Activated naive CD4-positive, alpha-beta T cell treated with anti-CD3 and anti-CD28 coated beads for 36 hours (primary cell): ENCODE measurements around the gene COMMD1. TPM values are rescaled to one million over a fixed set of nuclear protein-coding genes. Genes with fewer than 3 reads are reported as not detected.
"Not testable (repeated sequence)": the region's sequence is repeated elsewhere in the genome, so short reads cannot be mapped to it uniquely, and the experiment has no call there.

Source experiments
- CTCF ChIA-PET: fragments of 350-600 bp; sonication (Branson Sonifier 250); formaldehyde crosslinking; loops from one replicate; lab custom pipeline; 2021; ENCODE audit warnings: antibody characterized with exemption; lab: Charles Lee
- DNase-seq: peaks from one replicate; pipeline ENCODE4 v3.0.0-alpha.2; 2020
- H3K27ac Mint-ChIP-seq: one replicate; pipeline ENCODE4 v1.8.0; 2021; ENCODE audit warnings: mild to moderate bottlenecking, mixed read lengths
- H3K27me3 Mint-ChIP-seq: one replicate; pipeline ENCODE4 v1.8.0; 2021; ENCODE audit warnings: low read depth, mixed read lengths
- H3K36me3 Mint-ChIP-seq: one replicate; pipeline ENCODE4 v1.8.0; 2021; ENCODE audit warnings: low read depth, mixed read lengths
- H3K4me1 Mint-ChIP-seq: one replicate; pipeline ENCODE4 v1.8.0; 2021; ENCODE audit warnings: low read depth, mixed read lengths
- H3K4me3 Mint-ChIP-seq: one replicate; pipeline ENCODE4 v1.8.0; 2021; ENCODE audit warnings: mild to moderate bottlenecking, moderate library complexity, mixed read lengths
- H3K9me3 Mint-ChIP-seq: one replicate; pipeline ENCODE4 v1.8.0; 2021; ENCODE audit warnings: mixed read lengths
- intact Hi-C: fragments of 100-400 bp; cut with micrococcal nuclease; formaldehyde crosslinking; loops from one replicate; pipeline ENCODE4 v1.15.1; 2023
- total RNA-seq, 2 experiments: library from RNA; stranded (reverse); gene quantifications; one replicate each; pipeline ENCODE4 v1.2.3, GENCODE V29; 2021

Gene COMMD1
- total RNA-seq, 2 experiments from 2014 or later = 26.9 to 29.5 TPM

DNA sequence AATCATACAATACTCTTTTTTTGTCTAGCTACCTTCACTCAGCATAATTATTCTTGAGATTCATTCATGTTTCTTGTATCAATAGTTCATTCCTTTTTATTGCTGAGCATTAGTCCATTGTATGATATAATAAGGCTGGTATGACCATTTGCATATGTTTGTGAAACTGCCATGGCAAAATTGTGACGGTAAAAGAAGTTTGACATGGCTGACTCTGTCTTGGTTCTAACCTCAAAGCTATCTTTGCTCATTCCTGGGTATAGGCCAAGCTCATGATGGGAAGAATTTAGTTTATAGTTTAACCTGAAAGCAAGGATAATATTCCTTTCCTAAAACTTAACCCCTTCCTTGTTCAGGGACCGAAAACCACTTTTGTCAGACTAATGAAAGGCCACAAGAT, 46.4 kb downstream of the COMMD1 start:
- Mint-ChIP-seq H3K9me3 (peaks cover 2% of the 10 kb centered on the region), H3K4me1 (peaks cover 2% of the 10 kb centered on the region), H3K36me3 (peaks cover 11% of the 10 kb centered on the region), H3K27me3 (no peaks in the 10 kb centered on the region), H3K27ac (no peak overlapping the region), H3K4me3 (no peak overlapping the region)
- intact Hi-C loops = no loop called here
- CTCF ChIA-PET = no interaction called here
- no peak for DNase-seq

DNA sequence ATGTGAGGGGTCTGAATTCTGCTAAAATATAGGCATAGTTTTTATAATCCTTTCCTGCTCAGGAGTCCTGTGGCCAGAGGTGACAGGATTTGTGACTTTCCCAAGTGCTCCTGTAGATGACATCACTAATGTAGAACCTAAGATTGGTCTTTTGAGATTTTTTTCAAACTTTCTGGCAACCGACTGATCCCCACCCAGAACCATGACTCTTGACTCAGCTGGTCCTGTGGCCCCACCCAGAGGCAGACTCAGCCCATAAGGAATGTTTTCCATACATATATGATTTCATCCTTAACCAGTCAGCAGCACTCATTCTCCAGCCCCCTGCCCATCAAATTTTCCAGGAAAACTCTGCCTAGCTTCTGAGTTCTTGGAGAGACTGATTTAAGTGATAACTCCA, 46.8 kb downstream of the COMMD1 start:
- H3K4me1 Mint-ChIP-seq = peaks cover 3% of the 10 kb centered on the region
- no peak for DNase-seq
- H3K27ac Mint-ChIP-seq = no peak overlapping the region
- H3K9me3 Mint-ChIP-seq = peaks cover 2% of the 10 kb centered on the region
- peaks cover 11% of the 10 kb centered on the region for H3K36me3 Mint-ChIP-seq
- intact Hi-C loops = no loop called here
- no peak overlapping the region for H3K4me3 Mint-ChIP-seq
- CTCF ChIA-PET = interaction anchor here (0.6 kb wide), 1 partner anchor 345 kb away, joined by 3 read pairs; no protein-coding TSS in a partner anchor
- no peaks in the 10 kb centered on the region for H3K27me3 Mint-ChIP-seq

DNA sequence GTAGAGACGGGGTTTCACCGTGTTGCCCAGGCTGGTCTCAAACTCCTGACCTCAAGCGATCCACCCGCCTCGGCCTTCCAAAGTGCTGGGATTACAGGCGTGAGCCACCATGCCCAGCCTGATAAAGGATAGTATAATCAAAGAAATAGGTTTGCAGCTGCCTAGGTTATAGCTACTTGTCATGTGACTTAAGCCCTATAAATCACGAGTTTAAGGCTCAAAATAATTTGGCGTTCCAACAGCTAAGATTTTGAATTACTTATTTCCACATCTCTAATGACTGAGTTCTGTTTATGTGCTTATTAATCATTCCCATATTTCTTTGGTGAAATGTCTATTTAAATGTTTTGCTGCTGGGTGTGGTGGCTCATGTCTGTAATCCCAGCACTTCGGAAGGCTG, 49.4 kb downstream of the COMMD1 start:
- not testable (repeated sequence) for H3K27ac Mint-ChIP-seq
- CTCF ChIA-PET = interaction anchor here (0.6 kb wide), 1 partner anchor 17 kb away, joined by 3 read pairs; no protein-coding TSS in a partner anchor

DNA sequence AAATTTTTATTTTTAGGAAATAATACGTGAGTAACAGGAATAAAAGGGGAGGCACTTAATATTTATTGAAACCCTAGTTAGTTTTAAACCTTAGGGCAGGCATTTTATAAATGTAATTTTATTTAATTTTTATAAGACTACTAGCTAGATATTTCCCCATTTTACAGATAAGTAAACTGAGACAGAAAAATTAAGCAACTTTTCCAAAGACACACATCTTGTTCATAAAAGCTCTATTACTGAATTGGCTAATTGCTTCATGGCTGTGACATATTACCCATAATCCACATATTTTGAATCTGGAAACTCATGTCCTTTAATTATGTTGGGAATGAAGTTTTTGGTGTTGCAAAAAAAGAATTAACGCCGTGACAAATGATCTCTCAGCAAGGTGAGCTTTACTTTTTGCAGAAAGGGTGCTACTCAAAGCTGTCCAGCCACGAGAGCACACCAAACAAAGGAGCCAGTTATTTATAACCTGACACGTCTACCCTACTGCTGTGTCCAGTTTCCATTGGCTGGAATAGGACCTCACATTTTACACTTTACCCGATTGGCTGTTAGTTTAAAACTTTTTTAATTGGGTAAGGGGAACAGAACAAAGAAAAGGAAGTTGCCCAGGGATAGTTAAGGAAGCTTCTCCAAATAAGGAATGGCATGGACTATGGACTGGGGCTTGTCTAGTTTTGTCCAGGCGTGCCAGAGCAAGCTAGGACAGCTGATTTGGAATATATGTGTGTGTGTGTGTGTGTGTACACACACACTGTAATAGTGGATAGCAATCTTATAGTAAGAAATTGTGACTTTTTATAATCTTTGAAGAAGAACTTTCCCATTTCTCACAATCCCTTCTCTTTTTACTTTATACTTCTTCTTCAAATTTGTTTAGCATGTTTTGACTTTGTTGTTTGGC, 54.2 kb downstream of the COMMD1 start:
- H3K27ac Mint-ChIP-seq = no peak overlapping the region
- peaks cover 11% of the 10 kb centered on the region for H3K4me1 Mint-ChIP-seq
- CTCF ChIA-PET = interaction anchor here (0.7 to 1.1 kb wide), 2 partner anchors 23 to 40 kb away, joined by 3 read pairs; no protein-coding TSS in a partner anchor
- intact Hi-C loops = no loop called here
- DNase-seq = no peak
- H3K27me3 Mint-ChIP-seq = no peaks in the 10 kb centered on the region
- H3K4me3 Mint-ChIP-seq = no peak overlapping the region
- peaks cover 9% of the 10 kb centered on the region for H3K36me3 Mint-ChIP-seq
- H3K9me3 Mint-ChIP-seq = no peaks in the 10 kb centered on the region

More for the DNA sequence above, 49.4 kb downstream of the COMMD1 start:
- Mint-ChIP-seq H3K4me1 (peaks cover 11% of the 10 kb centered on the region), H3K36me3 (peaks cover 12% of the 10 kb centered on the region)
- H3K27me3 Mint-ChIP-seq, H3K9me3 Mint-ChIP-seq, H3K4me3 Mint-ChIP-seq, intact Hi-C loops, DNase-seq: not testable (repeated sequence)

DNA sequence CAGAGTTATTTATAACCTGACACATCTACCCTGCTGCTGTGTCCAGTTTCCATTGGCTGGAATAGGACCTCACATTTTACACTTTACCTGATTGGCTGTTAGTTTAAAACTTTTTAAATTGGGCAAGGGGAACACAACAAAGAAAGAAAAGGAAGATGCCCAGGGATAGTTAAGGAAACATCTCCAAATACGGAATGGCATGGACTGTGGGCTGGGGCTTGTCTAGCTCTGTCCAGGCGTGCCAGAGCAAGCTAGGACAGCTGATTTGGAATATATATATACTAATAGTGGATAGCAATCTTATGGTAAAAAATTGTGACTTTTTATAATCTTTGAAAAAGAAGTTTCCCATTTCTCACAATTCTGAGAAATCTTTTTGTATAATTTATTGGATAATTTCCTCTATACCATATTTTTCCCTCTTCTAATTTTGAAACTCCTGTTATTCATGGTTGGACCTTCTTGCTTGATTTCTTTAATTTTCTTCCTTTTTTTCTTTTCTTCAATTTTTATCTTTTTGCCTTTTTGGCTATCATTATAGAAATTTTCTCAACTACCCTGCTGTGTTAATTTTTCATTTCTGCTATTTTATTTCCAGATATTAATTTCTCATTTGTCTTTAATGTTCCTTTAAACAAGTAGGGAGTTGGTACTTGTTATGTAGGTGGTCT, 55.9 kb downstream of the COMMD1 start:
- no peaks in the 10 kb centered on the region for H3K9me3 Mint-ChIP-seq
- H3K27ac Mint-ChIP-seq = no peak overlapping the region
- CTCF ChIA-PET = no interaction called here
- peaks cover 9% of the 10 kb centered on the region for H3K36me3 Mint-ChIP-seq
- no peak for DNase-seq
- H3K4me1 Mint-ChIP-seq = peaks cover 11% of the 10 kb centered on the region
- H3K27me3 Mint-ChIP-seq = no peaks in the 10 kb centered on the region
- intact Hi-C loops = no loop called here
- no peak overlapping the region for H3K4me3 Mint-ChIP-seq

DNA sequence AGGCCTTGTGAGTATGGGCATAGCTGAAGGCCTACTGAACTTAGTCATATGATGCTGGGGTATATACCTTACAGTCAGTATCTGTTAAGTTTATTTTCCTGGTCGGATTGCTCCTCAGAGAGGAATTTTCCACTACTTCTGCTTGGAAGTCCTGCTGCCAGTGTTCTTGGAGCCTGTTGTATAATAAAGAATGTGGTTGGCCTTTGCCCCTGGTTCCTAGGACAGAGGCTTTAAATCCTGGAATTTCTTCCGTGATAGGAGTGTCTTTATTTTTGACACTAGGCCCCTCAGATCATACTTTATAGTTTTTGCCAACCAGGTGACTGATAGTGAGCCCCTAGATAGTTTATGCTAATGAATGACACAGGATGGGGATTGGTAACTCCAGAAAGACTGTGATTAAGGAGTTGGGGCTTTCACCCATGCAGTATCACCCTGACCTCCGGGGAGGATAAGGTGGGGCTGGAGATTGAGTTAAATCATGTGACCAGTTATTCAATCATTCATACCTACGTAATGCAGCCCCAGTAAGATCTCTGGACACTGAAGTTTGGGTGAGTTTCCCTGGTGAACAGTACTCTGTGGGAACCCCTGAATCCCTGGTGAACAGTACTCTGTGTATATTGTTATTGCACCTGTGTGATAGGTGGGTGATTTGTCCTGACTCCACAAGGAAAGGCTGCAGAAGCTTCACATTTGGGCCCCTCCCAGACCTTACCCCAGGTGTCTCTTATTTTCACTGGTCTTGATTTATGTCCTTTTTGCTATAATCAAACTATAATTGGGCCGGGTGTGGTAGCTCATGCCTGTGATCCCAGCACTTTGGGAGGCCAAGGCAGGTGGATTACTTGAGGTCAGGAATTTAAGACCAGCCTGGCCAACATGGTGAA, 56.9 kb downstream of the COMMD1 start:
- H3K36me3 Mint-ChIP-seq = peaks cover 9% of the 10 kb centered on the region
- intact Hi-C loops = no loop called here
- CTCF ChIA-PET = no interaction called here
- H3K4me3 Mint-ChIP-seq = no peak overlapping the region
- no peak for DNase-seq
- no peaks in the 10 kb centered on the region for H3K27me3 Mint-ChIP-seq
- no peaks in the 10 kb centered on the region for H3K9me3 Mint-ChIP-seq
- peaks cover 8% of the 10 kb centered on the region for H3K4me1 Mint-ChIP-seq
- no peak overlapping the region for H3K27ac Mint-ChIP-seq

DNA sequence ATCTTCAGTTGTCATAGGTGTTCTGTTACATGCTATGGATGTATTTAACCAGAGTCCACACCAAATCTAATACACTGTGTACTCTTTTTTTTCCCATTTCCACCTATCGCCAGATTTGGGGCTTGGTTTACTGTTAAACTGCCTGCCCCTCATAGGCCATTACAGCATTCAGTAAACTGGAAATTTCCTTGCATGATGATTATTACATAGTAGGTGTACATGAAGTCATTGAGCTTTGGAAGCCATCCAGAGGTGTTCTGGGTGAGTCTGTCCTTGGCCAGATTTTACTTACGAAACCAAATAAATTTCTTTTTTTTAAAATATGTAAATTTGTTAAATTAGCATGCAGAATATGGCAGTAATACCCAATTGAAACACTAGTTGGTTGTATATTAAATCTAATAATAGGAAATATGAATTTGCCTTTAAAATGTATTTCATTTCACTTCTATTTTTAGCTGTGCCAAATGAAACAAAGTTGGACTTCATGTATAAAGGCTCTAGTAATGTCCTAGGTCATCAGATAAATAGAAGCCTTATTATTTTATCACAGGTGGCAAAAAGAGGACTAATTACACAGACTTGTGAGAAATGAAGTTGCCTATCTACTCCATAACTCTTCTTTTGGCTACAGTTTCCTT, 60.7 kb downstream of the COMMD1 start:
- Mint-ChIP-seq H3K27ac (no peak overlapping the region), H3K4me1 (no peaks in the 10 kb centered on the region), H3K9me3 (no peaks in the 10 kb centered on the region), H3K4me3 (no peak overlapping the region), H3K27me3 (no peaks in the 10 kb centered on the region), H3K36me3 (no peaks in the 10 kb centered on the region)
- intact Hi-C loops = no loop called here
- DNase-seq = no peak
- CTCF ChIA-PET = interaction anchor here (0.7 to 2.1 kb wide), 2 partner anchors 9 to 449 kb away, joined by 4 to 7 read pairs; no protein-coding TSS in a partner anchor

DNA sequence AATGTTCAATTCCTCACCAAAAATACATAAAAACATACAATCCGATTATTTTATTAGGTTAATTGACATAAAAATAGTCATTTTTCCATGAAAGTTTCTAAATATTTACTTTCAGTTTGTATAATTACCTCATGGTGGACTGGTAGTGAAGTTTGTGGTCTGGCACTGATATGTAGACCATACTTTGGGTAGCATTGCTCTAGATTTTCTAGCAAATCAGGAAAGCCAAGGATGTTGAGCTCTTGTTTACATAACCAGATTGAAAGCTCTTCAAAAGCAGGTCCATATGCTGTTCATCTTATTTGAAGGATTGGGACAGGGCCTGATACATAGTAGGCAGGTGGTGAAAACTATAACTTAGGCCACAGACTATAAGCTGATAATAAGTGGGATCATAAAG, 61.8 kb downstream of the COMMD1 start:
- Mint-ChIP-seq H3K4me3 (no peak overlapping the region), H3K27me3 (no peaks in the 10 kb centered on the region), H3K4me1 (no peaks in the 10 kb centered on the region), H3K36me3 (no peaks in the 10 kb centered on the region), H3K9me3 (no peaks in the 10 kb centered on the region), H3K27ac (no peak overlapping the region)
- intact Hi-C loops = no loop called here
- DNase-seq = no peak
- CTCF ChIA-PET = no interaction called here

DNA sequence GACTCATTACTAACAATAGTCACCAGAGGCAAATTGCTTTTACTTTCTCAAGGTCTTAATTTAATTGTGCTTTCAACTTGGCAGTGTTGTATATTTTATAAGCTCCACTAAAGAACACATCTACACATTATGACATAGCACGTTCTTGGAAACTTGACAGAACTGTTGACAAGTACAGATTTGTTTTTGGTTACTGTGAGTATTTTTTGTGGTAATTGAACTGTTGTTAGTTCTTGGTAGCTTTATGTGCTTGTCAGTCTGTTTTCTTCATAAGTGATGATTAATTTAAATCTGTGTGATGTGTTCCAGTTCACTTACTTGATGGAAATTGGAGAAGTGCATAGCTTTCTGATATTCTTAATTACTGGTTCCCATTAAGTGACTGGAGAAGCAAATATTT, 63.9 kb downstream of the COMMD1 start:
- no peak for DNase-seq
- Mint-ChIP-seq H3K27ac (no peak overlapping the region), H3K4me3 (no peak overlapping the region), H3K36me3 (no peaks in the 10 kb centered on the region), H3K9me3 (no peaks in the 10 kb centered on the region), H3K4me1 (no peaks in the 10 kb centered on the region), H3K27me3 (no peaks in the 10 kb centered on the region)
- CTCF ChIA-PET = no interaction called here
- intact Hi-C loops = no loop called here

DNA sequence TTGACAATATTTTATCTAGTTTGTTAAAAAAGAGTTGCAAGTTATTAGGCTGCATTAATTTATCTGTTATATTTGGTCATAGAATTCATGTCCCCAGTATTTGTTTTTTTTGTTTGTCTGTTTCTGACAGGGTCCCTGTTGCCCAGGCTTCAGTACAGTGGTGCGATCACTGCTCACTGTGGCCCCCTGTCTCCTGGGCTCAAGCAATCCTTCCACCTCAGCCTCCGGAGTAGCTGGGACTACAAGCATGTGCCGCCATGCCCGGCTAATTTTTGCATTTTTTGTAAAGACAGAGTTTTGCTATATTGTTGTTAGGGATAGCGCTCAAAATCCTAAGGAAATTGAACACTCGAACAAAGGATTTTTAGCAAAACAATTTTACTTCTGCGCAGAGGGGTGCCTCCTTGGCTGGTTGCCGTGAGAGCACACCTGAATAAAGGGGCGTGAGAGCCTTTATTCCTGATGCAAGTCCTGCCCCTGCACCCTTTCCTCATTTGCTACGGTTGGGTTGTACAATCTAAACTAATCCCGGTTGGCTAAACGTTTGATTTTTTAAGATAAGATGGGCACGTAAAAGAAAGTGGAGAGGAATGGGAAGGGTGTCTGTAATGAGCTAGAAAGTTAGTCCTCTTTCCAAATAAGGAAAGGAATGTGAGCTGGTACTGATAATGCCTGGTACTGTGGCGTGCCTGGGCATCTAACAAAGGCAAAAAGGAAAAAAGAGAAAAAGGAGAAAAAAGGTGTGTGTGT, 65.5 kb downstream of the COMMD1 start:
- no peak for DNase-seq

DNA sequence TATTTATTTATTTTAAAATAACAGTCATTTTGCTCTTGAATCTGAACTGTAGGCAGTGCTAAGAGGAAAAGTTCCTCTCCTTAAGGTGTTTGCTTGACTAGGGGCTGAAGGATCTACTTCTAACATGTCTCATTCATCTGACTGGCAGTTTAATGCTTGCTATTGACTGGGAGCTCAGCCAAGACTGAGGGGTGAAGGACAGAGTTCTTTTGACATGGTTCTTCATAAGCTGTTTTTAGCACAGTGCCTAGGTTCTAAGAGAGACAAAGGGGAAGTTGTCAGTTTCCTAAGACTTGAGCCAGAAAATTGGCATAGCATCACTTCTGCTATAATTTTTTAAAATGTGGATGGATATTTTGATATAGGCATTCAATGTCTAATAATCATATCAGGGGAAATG, 73.0 kb downstream of the COMMD1 start:
- Mint-ChIP-seq H3K4me3 (no peak overlapping the region), H3K4me1 (no peaks in the 10 kb centered on the region), H3K27me3 (no peaks in the 10 kb centered on the region), H3K36me3 (peaks cover 13% of the 10 kb centered on the region), H3K27ac (no peak overlapping the region), H3K9me3 (peaks cover 12% of the 10 kb centered on the region)
- CTCF ChIA-PET = interaction anchor here (1.0 kb wide), 1 partner anchor 478 kb away, joined by 3 read pairs; no protein-coding TSS in a partner anchor
- DNase-seq = no peak
- intact Hi-C loops = no loop called here

More for the DNA sequence above, 65.5 kb downstream of the COMMD1 start:
- H3K27ac Mint-ChIP-seq = no peak overlapping the region
- no peaks in the 10 kb centered on the region for H3K36me3 Mint-ChIP-seq
- H3K4me3 Mint-ChIP-seq = no peak overlapping the region
- intact Hi-C loops = no loop called here
- CTCF ChIA-PET = no interaction called here
- H3K9me3 Mint-ChIP-seq = no peaks in the 10 kb centered on the region
- no peaks in the 10 kb centered on the region for H3K4me1 Mint-ChIP-seq
- no peaks in the 10 kb centered on the region for H3K27me3 Mint-ChIP-seq
